HG03095 (cell line): ENCODE results near the gene SMIM7.

ENCODE experiments used
- ATAC-seq: cut with Tn5 transposase; IDR thresholded peaks from one replicate; pipeline ENCODE4 v1.9.1; 2021; ENCODE audit warnings: moderate library complexity; ENCODE audit not compliant: unreplicated experiment

The SMIM7 gene

GRCh38 chr19:16596399-16596798, 63.5 kb downstream of the SMIM7 start:
- no peak for ATAC-seq
